ENCODE measurements around the gene GNG13. TPM values are rescaled to one million over a fixed set of nuclear protein-coding genes. Genes with fewer than 3 reads are reported as not detected.

Gene GNG13
- total RNA-seq, 1 donor from 2014 or later = not detected

GRCh38 chr16:766820-767640, 33.5 kb downstream of the GNG13 start:
- TF ChIP-seq, protein P1, sequence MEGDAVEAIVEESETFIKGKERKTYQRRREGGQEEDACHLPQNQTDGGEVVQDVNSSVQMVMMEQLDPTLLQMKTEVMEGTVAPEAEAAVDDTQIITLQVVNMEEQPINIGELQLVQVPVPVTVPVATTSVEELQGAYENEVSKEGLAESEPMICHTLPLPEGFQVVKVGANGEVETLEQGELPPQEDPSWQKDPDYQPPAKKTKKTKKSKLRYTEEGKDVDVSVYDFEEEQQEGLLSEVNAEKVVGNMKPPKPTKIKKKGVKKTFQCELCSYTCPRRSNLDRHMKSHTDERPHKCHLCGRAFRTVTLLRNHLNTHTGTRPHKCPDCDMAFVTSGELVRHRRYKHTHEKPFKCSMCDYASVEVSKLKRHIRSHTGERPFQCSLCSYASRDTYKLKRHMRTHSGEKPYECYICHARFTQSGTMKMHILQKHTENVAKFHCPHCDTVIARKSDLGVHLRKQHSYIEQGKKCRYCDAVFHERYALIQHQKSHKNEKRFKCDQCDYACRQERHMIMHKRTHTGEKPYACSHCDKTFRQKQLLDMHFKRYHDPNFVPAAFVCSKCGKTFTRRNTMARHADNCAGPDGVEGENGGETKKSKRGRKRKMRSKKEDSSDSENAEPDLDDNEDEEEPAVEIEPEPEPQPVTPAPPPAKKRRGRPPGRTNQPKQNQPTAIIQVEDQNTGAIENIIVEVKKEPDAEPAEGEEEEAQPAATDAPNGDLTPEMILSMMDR (IDR thresholded peaks at IDR 0.05; ENCODE audit: insufficient read depth, low read length, poor library complexity, severe bottlenecking) = no peak
- no peak overlapping the region for H3K4me3 ChIP-seq (ENCODE audit: low read depth, low read length)
- no peak for DNase-seq (ENCODE audit: low read depth)

DNA sequence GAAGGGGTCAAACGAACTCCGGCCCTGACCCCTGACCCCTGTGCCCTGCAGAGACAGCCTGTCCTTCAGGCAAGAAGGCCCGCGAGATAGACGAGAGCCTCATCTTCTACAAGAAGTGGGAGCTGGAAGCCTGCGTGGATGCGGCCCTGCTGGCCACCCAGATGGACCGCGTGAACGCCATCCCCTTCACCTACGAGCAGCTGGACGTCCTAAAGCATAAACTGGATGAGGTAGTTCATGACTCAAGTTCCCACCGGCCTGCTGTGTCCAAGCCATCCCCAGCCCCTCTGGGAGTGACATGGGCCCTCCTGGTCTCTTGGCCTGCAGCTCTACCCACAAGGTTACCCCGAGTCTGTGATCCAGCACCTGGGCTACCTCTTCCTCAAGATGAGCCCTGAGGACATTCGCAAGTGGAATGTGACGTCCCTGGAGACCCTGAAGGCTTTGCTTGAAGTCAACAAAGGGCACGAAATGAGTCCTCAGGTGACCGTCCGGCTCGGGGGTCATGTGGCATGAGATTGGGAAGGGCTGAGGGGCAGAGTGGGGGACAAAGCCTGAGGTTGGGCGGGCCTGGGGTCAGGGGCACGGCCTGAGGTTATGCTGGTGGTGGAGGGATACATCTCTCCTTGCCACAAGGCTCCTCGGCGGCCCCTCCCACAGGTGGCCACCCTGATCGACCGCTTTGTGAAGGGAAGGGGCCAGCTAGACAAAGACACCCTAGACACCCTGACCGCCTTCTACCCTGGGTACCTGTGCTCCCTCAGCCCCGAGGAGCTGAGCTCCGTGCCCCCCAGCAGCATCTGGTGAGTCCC, 34.3 kb downstream of the GNG13 start:
- H3K27me3 ChIP-seq (ENCODE audit: control insufficient read depth, insufficient read depth, low read length) = no peaks in the 10 kb centered on the region
- TF ChIP-seq, protein P1 (IDR thresholded peaks at IDR 0.05; ENCODE audit: insufficient read depth, low read length, poor library complexity, severe bottlenecking) = no peak
- no peak for DNase-seq (ENCODE audit: low read depth)
- H3K36me3 ChIP-seq (ENCODE audit: control insufficient read depth, insufficient read depth, low read length) = no peaks in the 10 kb centered on the region
- H3K4me3 ChIP-seq (ENCODE audit: low read depth, low read length) = no peak overlapping the region

More at GRCh38 chr16:766820-767640, 33.5 kb downstream of the GNG13 start:
- Histone ChIP-seq H3K27me3 (ENCODE audit: control insufficient read depth, insufficient read depth, low read length) (no peaks in the 10 kb centered on the region), H3K36me3 (ENCODE audit: control insufficient read depth, insufficient read depth, low read length) (no peaks in the 10 kb centered on the region)

GRCh38 chr16:765488-765865, 35.1 kb downstream of the GNG13 start:
- TF ChIP-seq, protein P1 (IDR thresholded peaks at IDR 0.05; ENCODE audit: insufficient read depth, low read length, poor library complexity, severe bottlenecking) = no peak
- DNase-seq (ENCODE audit: low read depth) = no peak
- Histone ChIP-seq H3K36me3 (ENCODE audit: control insufficient read depth, insufficient read depth, low read length) (no peaks in the 10 kb centered on the region), H3K4me3 (ENCODE audit: low read depth, low read length) (no peak overlapping the region), H3K27me3 (ENCODE audit: control insufficient read depth, insufficient read depth, low read length) (no peaks in the 10 kb centered on the region)

DNA sequence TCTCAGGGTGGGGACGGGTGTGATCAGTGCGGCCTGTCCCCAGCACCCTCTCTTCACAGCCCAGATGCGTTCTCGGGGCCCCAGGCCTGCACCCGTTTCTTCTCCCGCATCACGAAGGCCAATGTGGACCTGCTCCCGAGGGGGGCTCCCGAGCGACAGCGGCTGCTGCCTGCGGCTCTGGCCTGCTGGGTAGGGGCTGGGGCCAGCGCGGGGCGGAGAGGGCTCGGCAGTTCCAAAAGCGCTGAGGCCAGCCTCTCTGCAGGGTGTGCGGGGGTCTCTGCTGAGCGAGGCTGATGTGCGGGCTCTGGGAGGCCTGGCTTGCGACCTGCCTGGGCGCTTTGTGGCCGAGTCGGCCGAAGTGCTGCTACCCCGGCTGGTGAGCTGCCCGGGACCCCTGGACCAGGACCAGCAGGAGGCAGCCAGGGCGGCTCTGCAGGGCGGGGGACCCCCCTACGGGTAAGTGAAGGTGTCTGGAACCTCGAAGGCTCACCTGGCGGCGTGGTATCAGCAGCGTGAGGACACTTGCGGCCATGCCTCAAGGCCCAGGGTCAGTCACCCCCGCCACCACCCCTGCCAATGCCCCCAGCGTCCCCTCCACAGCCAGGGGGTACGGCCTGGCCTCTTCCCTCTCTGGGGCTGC, 35.6 kb downstream of the GNG13 start:
- TF ChIP-seq, protein P1 (IDR thresholded peaks at IDR 0.05; ENCODE audit: insufficient read depth, low read length, poor library complexity, severe bottlenecking) = no peak
- Histone ChIP-seq H3K36me3 (ENCODE audit: control insufficient read depth, insufficient read depth, low read length) (no peaks in the 10 kb centered on the region), H3K4me3 (ENCODE audit: low read depth, low read length) (no peak overlapping the region), H3K27me3 (ENCODE audit: control insufficient read depth, insufficient read depth, low read length) (no peaks in the 10 kb centered on the region)
- DNase-seq (ENCODE audit: low read depth) = no peak

- TF ChIP-seq, protein P1 (IDR thresholded peaks at IDR 0.05; ENCODE audit: insufficient read depth, low read length, poor library complexity, severe bottlenecking) = no peak
- no peaks in the 10 kb centered on the region for H3K27me3 ChIP-seq (ENCODE audit: control insufficient read depth, insufficient read depth, low read length)
- H3K36me3 ChIP-seq (ENCODE audit: control insufficient read depth, insufficient read depth, low read length) = no peaks in the 10 kb centered on the region
- no peak overlapping the region for H3K4me3 ChIP-seq (ENCODE audit: low read depth, low read length)
- DNase-seq (ENCODE audit: low read depth) = no peak
Measured at GRCh38 chr16:764184-764750, 36.3 kb downstream of the GNG13 start.

Measured in kidney epithelial cell (primary cell).